SK-N-SH (cell line): ENCODE data around the gene PTPRA. TPM values are rescaled to one million over a fixed set of nuclear protein-coding genes. Genes with fewer than 3 reads are reported as not detected.
"Not testable (repeated sequence)": the region's sequence is repeated elsewhere in the genome, so short reads cannot be mapped to it uniquely, and the experiment has no call there.

Experiments used
- CTCF ChIA-PET: fragments of 300-600, 350-600 bp; formaldehyde crosslinking; extraction: SDS; loops from one replicate; lab custom pipeline; 2021; lab: Yijun Ruan, JAX
- POLR2A ChIA-PET: fragments of 350-600 bp; sonication (Branson Sonifier 250); formaldehyde crosslinking; extraction: SDS; loops from one replicate; lab custom pipeline; 2020; ENCODE audit warnings: antibody characterized with exemption, inconsistent platforms; lab: Yijun Ruan, JAX
- DNase-seq: peaks from one replicate; pipeline ENCODE4 v3.0.0; 2012
- H2AFZ ChIP-seq: fragments of 200-600 bp; sonication (generic); 2 replicates; pipeline ENCODE4 v1.8.1; 2016; ENCODE audit warnings: antibody characterized with exemption, mild to moderate bottlenecking, low read depth
- H3F3A ChIP-seq: fragments of 200-600 bp; sonication (generic); replicated peaks from 2 replicates; pipeline ENCODE3; 2016; ENCODE audit warnings: antibody characterized with exemption, mild to moderate bottlenecking; ENCODE audit not compliant: insufficient read depth
- H3K27ac ChIP-seq, 2 experiments: fragments of 200-500 bp in 1 of 2; fragments of 200-600 bp in 1 of 2; sonication (Bioruptor generic) in 1 of 2; sonication (generic), shearing (Covaris generic) in 1 of 2; 2 replicates each; pipeline versions ENCODE4 v1.5.1 to v1.6.1; 2014 to 2016; ENCODE audit warnings: low read depth in 2 of 2, inconsistent platforms in 1 of 2, low read length in 1 of 2, mild to moderate bottlenecking in 1 of 2, mixed read lengths in 1 of 2
- H3K27me3 ChIP-seq: fragments of 200-600 bp; sonication (generic), shearing (Covaris generic); 2 replicates; pipeline ENCODE4 v1.6.1; 2016; ENCODE audit warnings: mixed run types; ENCODE audit not compliant: insufficient read depth
- H3K36me3 ChIP-seq, 2 experiments: fragments of 200-500 bp in 1 of 2; fragments of 200-600 bp in 1 of 2; sonication (Bioruptor generic) in 1 of 2; sonication (generic) in 1 of 2; replicated peaks in 1 of 2; 2 replicates each; pipeline versions ENCODE3 to v1.5.1; 2014 to 2016; ENCODE audit warnings: low read length in 1 of 2, mild to moderate bottlenecking in 1 of 2; ENCODE audit not compliant: insufficient read depth in 2 of 2, control insufficient read depth in 1 of 2
- H3K4me1 ChIP-seq, 2 experiments: fragments of 200-500 bp in 1 of 2; fragments of 200-600 bp in 1 of 2; sonication (Bioruptor generic) in 1 of 2; sonication (generic), shearing (Covaris generic) in 1 of 2; 2 replicates each; pipeline versions ENCODE4 v1.5.1 to v1.6.1; 2014 to 2016; ENCODE audit warnings: low read depth in 1 of 2, low read length in 1 of 2, mixed run types in 1 of 2; ENCODE audit not compliant: insufficient read depth in 2 of 2, control insufficient read depth in 1 of 2
- H3K4me2 ChIP-seq: fragments of 200-600 bp; sonication (generic), shearing (Covaris generic); 2 replicates; pipeline ENCODE4 v1.6.1; 2017; ENCODE audit warnings: mixed run types
- H3K4me3 ChIP-seq, 2 experiments: fragments of 200-500 bp in 1 of 2; fragments of 200-600 bp in 1 of 2; sonication (Bioruptor generic) in 1 of 2; sonication (generic), shearing (Covaris generic) in 1 of 2; 2 replicates each; pipeline versions ENCODE4 v1.5.1 to v1.8.1; 2014 to 2016; ENCODE audit warnings: low read depth in 2 of 2, inconsistent platforms in 1 of 2, low read length in 1 of 2, mild to moderate bottlenecking in 1 of 2, mixed read lengths in 1 of 2, moderate library complexity in 1 of 2
- H3K79me2 ChIP-seq: fragments of 200-600 bp; sonication (generic); 2 replicates; pipeline ENCODE4 v1.8.1; 2017; ENCODE audit warnings: mild to moderate bottlenecking; ENCODE audit not compliant: insufficient read depth
- H3K9ac ChIP-seq: fragments of 200-600 bp; sonication (generic); 2 replicates; pipeline ENCODE4 v1.6.1; 2017; ENCODE audit warnings: mixed run types
- H3K9me2 ChIP-seq: fragments of 200-600 bp; sonication (generic); 2 replicates; pipeline ENCODE4 v1.6.1; 2017; ENCODE audit warnings: mixed run types
- H3K9me3 ChIP-seq: fragments of 200-600 bp; sonication (generic); 2 replicates; pipeline ENCODE4 v1.6.1; 2017; ENCODE audit warnings: mixed run types, mild to moderate bottlenecking, moderate library complexity
- H4K20me1 ChIP-seq: fragments of 200-600 bp; sonication (generic); 2 replicates; pipeline ENCODE4 v1.6.1; 2017; ENCODE audit warnings: mild to moderate bottlenecking, mixed run types; ENCODE audit not compliant: insufficient read depth
- CHD2 ChIP-seq: fragments of 150-350 bp; IDR thresholded peaks from 2 replicates; pipeline ENCODE4 v1.6.1; 2018; ENCODE audit warnings: low read length; ENCODE audit not compliant: partially characterized antibody
- ELF1 ChIP-seq: IDR thresholded peaks from 2 replicates; pipeline ENCODE4 v1.4.0; 2012
- EP300 ChIP-seq, 2 experiments: IDR thresholded peaks; 2 replicates each; pipeline versions ENCODE4 v1.4.0 to v1.6.1; 2012; ENCODE audit warnings: borderline replicate concordance in 1 of 2, low read depth in 1 of 2, low read length in 1 of 2
- FOSL2 ChIP-seq: IDR thresholded peaks from 2 replicates; pipeline ENCODE4 v1.4.0; 2012; ENCODE audit warnings: low read depth, mild to moderate bottlenecking, moderate library complexity, borderline replicate concordance
- FOXJ3 ChIP-seq: sonication (generic); formaldehyde crosslinking; IDR thresholded peaks from 2 replicates; pipeline ENCODE4 v1.5.1; 2020; ENCODE audit warnings: mild to moderate bottlenecking, missing genetic modification reagents
- GABPA ChIP-seq: IDR thresholded peaks from 2 replicates; pipeline ENCODE4 v1.4.0; 2012; ENCODE audit warnings: low read depth, mild to moderate bottlenecking
- GATA2 ChIP-seq: sonication (generic); formaldehyde crosslinking; IDR thresholded peaks from 2 replicates; pipeline ENCODE4 v1.5.0; 2020; ENCODE audit warnings: mild to moderate bottlenecking, missing genetic modification reagents
- MEF2A ChIP-seq: IDR thresholded peaks from 2 replicates; pipeline ENCODE4 v1.4.0; 2012; ENCODE audit warnings: low read depth, borderline replicate concordance
- NRF1 ChIP-seq: IDR thresholded peaks from 2 replicates; pipeline ENCODE4 v1.6.1; 2012; ENCODE audit warnings: low read depth, mild to moderate bottlenecking, low read length
- RXRA ChIP-seq: IDR thresholded peaks from 2 replicates; pipeline ENCODE4 v1.4.0; 2012; ENCODE audit warnings: low read depth, mild to moderate bottlenecking, borderline replicate concordance
- SIN3A ChIP-seq: IDR thresholded peaks from 2 replicates; pipeline ENCODE4 v1.6.1; 2012; ENCODE audit warnings: low read depth, mild to moderate bottlenecking, low read length, moderate library complexity, borderline replicate concordance
- SMC3 ChIP-seq: IDR thresholded peaks from 2 replicates; pipeline ENCODE4 v1.6.1; 2012; ENCODE audit warnings: low read depth, low read length, improper control_type of control experiment
- TAF1 ChIP-seq: IDR thresholded peaks from 2 replicates; pipeline ENCODE4 v1.6.1; 2012; ENCODE audit warnings: low read depth, mild to moderate bottlenecking, low read length, moderate library complexity, borderline replicate concordance
- TCF12 ChIP-seq: IDR thresholded peaks from 2 replicates; pipeline ENCODE4 v1.4.0; 2012
- YY1 ChIP-seq: IDR thresholded peaks from 2 replicates; pipeline ENCODE4 v1.4.0; 2012; ENCODE audit warnings: low read depth, mild to moderate bottlenecking
- WGBS: methylation state at CpG from one replicate; pipeline ENCODE4 v1.1.6; 2017; ENCODE audit warnings: low lambda C conversion rate; 5-methylcytosine and 5-hydroxymethylcytosine counted together
- polyA plus RNA-seq, 3 experiments: library from polyadenylated mRNA; depleted of rRNA; stranded (reverse); fragments of >200 nt; gene quantifications; 2 replicates each; pipeline ENCODE4 v1.2.3, GENCODE V29; 2012
- TF ChIP-seq, protein P1 (sequence below): IDR thresholded peaks from 2 replicates; pipeline ENCODE4 v1.4.0; 2012; ENCODE audit warnings: low read depth, borderline replicate concordance
- TF ChIP-seq, protein P2 (sequence below): IDR thresholded peaks from 2 replicates; pipeline ENCODE4 v1.4.0; 2012; ENCODE audit warnings: low read depth
- TF ChIP-seq, protein P3 (sequence below): fragments of 150-350 bp; IDR thresholded peaks from 2 replicates; pipeline ENCODE4 v1.6.1; 2016; ENCODE audit warnings: mild to moderate bottlenecking, low read depth, low read length
- TF ChIP-seq, protein P4 (sequence below): IDR thresholded peaks from 2 replicates; pipeline ENCODE4 v1.4.0; 2012; ENCODE audit warnings: low read depth, borderline replicate concordance

PTPRA gene
- polyA plus RNA-seq, 1 of the 3 experiments (the other 2 are of a cell fraction), result 47.6 TPM

DNA sequence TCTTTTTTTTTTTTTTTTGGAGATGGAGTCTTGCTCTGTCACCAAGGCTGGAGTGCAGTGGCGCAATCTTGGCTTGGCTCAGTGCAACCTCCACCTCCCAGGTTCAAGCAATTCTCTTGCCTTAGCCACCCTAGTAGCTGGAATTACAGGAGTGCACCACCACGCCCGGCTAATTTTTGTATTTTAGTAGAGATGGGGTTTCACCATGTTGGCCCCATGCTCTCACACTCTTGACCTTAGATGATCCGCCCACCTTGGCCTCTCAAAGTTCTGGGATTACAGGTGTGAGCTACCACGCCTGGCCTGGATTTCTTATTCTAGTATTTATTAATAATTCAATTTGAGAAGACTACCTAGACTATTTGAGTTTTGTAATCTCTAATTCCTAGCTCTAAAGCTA lies 142.0 kb downstream of the PTPRA start:
- not testable (repeated sequence) for H3K27ac ChIP-seq, DNase-seq, H3K9ac ChIP-seq, H3K79me2 ChIP-seq, H3K9me2 ChIP-seq, H3K4me1 ChIP-seq, H2AFZ ChIP-seq, H3K9me3 ChIP-seq, H3K4me2 ChIP-seq, H3K4me3 ChIP-seq, H4K20me1 ChIP-seq, H3F3A ChIP-seq, H3K27me3 ChIP-seq
- POLR2A ChIA-PET, result interaction anchor here (0.6 to 1.4 kb wide), 2 partner anchors 30 to 317 kb away, joined by 3 read pairs; no protein-coding TSS in a partner anchor
- WGBS, result 96% methylated on average over 5 of the region's 5 CpGs
- H3K36me3 ChIP-seq, result peaks cover 15 to 30% of the 10 kb centered on the region in 2 experiments
- CTCF ChIA-PET, result interaction anchor here (1.5 kb wide), 1 partner anchor 14 kb away, joined by 6 read pairs; no protein-coding TSS in a partner anchor

DNA sequence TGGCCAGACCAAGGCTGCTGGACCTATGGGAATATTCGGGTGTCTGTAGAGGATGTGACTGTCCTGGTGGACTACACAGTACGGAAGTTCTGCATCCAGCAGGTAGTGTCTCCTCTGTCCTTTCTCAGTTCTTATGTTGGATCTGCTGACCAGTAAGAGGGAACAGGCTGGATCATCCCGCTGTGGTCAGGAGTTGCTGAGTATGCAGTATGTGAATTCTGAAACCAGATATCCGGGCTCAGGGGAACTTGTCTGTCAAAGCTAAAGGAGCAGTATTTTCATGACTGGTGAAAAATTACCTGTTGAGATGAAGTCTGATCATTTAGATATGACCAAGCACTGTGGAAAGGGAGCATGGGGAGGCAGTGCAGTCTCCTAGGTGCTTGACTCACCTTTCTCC lies 148.0 kb downstream of the PTPRA start:
- H3K4me1 ChIP-seq, result no peaks in the 10 kb centered on the region
- WGBS, result 88% methylated on average over 4 of the region's 4 CpGs
- H3K9me2 ChIP-seq, result no peaks in the 10 kb centered on the region
- no peak overlapping the region for H3K4me2 ChIP-seq
- H3K4me3 ChIP-seq, result no peak overlapping the region
- H3K9ac ChIP-seq, result no peak overlapping the region
- peaks cover 20 to 50% of the 10 kb centered on the region in 2 experiments for H3K36me3 ChIP-seq
- no peak overlapping the region for H2AFZ ChIP-seq
- no peaks in the 10 kb centered on the region for H3K79me2 ChIP-seq
- TF ChIP-seq, protein P1, sequence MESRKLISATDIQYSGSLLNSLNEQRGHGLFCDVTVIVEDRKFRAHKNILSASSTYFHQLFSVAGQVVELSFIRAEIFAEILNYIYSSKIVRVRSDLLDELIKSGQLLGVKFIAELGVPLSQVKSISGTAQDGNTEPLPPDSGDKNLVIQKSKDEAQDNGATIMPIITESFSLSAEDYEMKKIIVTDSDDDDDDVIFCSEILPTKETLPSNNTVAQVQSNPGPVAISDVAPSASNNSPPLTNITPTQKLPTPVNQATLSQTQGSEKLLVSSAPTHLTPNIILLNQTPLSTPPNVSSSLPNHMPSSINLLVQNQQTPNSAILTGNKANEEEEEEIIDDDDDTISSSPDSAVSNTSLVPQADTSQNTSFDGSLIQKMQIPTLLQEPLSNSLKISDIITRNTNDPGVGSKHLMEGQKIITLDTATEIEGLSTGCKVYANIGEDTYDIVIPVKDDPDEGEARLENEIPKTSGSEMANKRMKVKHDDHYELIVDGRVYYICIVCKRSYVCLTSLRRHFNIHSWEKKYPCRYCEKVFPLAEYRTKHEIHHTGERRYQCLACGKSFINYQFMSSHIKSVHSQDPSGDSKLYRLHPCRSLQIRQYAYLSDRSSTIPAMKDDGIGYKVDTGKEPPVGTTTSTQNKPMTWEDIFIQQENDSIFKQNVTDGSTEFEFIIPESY, result no peak
- TF ChIP-seq, protein P2, sequence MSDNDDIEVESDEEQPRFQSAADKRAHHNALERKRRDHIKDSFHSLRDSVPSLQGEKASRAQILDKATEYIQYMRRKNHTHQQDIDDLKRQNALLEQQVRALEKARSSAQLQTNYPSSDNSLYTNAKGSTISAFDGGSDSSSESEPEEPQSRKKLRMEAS, result no peak
- TF ChIP-seq GATA2 (CRISPR knock-in tag) (no peak), TAF1 (no peak), SMC3 (no peak), TCF12 (no peak), RXRA (no peak), FOXJ3 (CRISPR knock-in tag) (no peak), NRF1 (no peak), YY1 (no peak), CHD2 (no peak), GABPA (no peak), ELF1 (no peak), SIN3A (no peak), MEF2A (no peak), EP300 (IDR thresholded peaks at IDR 0.05; ENCODE audit: borderline replicate concordance in 1 of 2, low read depth in 1 of 2, low read length in 1 of 2) (no peak), FOSL2 (no peak)
- TF ChIP-seq, protein P3, sequence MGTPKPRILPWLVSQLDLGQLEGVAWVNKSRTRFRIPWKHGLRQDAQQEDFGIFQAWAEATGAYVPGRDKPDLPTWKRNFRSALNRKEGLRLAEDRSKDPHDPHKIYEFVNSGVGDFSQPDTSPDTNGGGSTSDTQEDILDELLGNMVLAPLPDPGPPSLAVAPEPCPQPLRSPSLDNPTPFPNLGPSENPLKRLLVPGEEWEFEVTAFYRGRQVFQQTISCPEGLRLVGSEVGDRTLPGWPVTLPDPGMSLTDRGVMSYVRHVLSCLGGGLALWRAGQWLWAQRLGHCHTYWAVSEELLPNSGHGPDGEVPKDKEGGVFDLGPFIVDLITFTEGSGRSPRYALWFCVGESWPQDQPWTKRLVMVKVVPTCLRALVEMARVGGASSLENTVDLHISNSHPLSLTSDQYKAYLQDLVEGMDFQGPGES, result no peak
- TF ChIP-seq, protein P4, sequence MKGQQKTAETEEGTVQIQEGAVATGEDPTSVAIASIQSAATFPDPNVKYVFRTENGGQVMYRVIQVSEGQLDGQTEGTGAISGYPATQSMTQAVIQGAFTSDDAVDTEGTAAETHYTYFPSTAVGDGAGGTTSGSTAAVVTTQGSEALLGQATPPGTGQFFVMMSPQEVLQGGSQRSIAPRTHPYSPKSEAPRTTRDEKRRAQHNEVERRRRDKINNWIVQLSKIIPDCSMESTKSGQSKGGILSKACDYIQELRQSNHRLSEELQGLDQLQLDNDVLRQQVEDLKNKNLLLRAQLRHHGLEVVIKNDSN, result no peak
- H4K20me1 ChIP-seq, result no peaks in the 10 kb centered on the region
- DNase-seq, result no peak
- CTCF ChIA-PET, result interaction anchor here (1.1 kb wide), 1 partner anchor 21 kb away, joined by 3 read pairs; no protein-coding TSS in a partner anchor
- POLR2A ChIA-PET, result no interaction called here
- H3K27me3 ChIP-seq, result no peaks in the 10 kb centered on the region
- H3K27ac ChIP-seq, result no peak overlapping the region
- H3F3A ChIP-seq, result no peaks in the 10 kb centered on the region
- H3K9me3 ChIP-seq, result no peaks in the 10 kb centered on the region
